CD4-positive, alpha-beta T cell treated with Interleukin-2 at 100 ng/mL for 4 hours (primary cell): Measurements from ENCODE around the gene RGS6.
A peak's percentile ranks its signal among the peaks of the same experiment; 100 is the strongest.
"Not testable (repeated sequence)": the region's sequence is repeated elsewhere in the genome, so short reads cannot be mapped to it uniquely, and the experiment has no call there.

Experiments used
- DNase-seq: peaks from one replicate; pipeline ENCODE4 v3.0.0-alpha.2; 2020; ENCODE audit warnings: low spot score

The RGS6 gene

DNA sequence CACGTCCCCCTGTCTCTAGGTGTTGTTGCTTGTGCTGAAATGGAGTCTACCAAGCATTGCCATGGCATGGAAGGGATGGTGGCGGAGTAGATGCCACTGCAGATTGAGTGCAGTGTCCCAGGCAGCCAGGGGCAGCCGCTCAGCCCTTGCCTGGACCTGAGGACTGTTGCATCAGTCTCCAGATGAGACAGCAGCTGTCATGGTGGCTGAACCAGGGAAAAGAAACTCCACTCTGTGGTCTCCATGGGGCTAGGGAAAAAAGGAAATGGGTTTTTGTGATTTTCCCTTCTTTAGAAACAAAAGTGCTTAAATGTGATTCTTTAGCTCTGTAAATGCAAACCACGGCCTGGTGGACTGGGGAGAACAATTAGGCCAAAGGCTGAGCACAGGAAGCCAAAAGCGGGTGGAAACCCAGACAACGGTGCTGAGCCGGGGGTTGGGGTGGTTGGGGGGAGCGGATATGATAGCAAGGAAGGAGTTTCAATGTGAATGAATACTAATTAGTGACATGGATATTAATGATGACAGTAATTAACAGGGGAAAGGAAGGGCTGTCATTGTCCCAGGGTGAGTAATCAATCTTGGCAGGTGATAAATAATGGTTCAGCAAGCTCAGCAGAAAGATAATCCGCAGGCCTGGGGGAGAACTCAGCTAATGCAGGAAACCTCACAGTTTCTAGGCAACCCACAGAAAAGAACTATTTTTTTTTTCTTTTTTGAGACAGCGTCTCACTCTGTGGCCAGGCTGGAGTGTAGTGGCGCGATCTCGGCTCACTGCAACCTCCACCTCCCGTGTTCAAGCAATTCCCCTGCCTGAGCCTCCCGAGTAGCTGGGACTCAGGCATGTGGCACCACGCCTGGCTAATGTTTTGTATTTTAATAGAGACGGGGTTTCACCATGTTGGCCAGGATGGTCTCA, 519.1 kb downstream of the RGS6 start:
- peak; percentile 64 for DNase-seq

DNA sequence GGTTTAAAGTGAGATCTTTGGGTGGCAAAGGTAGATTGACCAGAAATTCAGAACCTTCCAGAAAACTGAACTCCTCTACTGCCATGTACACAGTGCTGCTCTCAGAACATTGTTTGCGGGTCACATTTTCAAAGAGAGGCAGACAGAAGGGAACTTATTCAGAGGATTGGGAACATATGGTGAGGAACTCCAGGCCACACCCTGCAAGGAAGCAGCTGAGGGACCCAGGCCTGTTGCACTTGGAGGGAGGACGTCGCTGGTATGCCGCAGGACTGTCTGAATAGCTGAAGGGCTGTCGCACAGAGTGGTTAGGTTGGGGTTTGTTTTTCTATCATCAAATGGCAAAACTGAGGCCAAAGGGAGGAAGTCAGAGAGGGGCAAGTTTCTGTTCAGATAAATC, 520.5 kb downstream of the RGS6 start:
- no peak for DNase-seq

- DNase-seq, result no peak
Observed at GRCh38 chr14:72454388-72455160, 522.3 kb downstream of the RGS6 start.

DNA sequence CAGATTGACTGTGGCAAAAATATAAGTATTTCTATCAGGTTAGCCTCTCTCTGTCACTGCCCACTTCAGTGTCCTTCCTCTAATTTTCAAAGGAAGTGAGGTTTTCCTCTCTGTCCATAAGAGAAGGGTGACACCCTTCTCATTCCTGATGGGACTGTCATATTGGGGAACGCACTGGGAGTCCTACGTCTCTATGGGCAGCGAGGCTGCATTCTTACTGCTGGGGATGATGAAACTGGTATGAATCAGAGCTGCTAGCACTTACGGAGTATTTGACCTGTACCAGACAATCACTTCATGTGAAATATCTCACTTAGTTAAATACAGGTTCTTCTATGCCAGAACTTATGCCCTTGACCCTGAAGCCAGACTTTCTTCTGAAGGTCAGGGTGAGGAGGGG, 525.4 kb downstream of the RGS6 start:
- DNase-seq, result no peak

DNA sequence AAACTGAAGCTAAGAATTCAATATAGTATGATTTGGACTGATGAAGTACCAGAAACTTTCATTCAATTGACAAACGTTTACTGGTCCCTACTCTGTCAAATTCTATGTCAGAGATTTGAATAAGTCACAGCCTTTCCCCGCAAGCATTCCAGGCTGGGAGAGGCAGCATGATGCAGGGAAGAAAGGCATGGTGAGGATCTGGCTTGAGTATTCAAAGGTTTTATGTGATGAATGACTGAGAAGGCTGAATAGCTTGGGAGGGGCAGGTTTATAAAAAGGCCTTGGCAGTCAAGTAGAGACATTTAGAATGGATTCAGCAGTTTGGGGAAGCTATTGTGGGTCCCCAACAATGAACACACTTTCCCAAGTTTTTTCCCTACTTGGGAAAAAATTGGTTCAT, 529.8 kb downstream of the RGS6 start:
- no peak for DNase-seq

DNA sequence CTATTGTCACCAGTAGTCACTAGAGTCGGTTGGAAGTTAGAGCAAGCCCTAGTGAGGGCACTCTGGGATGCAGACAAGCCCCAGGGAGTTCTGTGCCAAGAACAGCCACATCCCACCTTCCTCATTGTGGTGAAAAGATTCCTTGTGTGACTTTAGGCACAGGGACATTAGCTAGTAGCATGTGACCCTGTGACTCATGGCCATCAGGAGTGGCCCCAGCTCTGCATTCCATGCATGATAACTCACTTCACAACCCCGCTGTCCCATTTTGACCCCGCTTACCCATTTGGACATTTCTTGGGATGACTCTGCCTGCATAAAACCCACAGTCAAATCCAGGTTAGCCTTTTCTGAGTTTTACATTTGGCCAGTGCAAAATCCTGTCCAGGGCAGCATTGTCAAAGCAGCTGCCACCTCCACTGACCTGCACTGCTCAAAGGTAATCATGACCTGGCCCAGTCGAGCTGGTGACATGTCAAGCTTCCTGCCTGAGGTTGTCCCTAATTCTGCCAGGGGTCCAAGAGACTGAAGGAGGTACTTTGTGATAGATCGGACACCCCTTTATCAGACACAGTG, 531.1 kb downstream of the RGS6 start:
- DNase-seq, result no peak

GRCh38 chr14:72464226-72464625, 532.0 kb downstream of the RGS6 start:
- no peak for DNase-seq

DNA sequence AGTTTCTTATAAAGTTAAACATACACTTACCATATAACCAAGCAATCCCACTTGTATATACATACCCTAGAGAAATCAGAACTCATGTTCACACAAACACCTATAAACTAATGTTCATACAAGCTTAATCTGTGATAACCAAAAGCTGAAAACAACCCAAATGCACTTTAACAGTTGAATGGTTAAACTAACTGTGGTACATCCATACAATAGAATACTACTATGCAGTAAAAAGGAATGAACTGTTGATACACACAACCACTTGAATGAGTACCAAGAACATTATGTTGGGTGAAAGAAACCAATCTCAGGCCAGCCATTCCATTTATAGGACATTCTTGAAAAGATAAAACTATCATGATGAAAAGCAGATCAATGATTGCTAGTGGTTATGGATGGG, 534.1 kb downstream of the RGS6 start:
- DNase-seq, result no peak

DNA sequence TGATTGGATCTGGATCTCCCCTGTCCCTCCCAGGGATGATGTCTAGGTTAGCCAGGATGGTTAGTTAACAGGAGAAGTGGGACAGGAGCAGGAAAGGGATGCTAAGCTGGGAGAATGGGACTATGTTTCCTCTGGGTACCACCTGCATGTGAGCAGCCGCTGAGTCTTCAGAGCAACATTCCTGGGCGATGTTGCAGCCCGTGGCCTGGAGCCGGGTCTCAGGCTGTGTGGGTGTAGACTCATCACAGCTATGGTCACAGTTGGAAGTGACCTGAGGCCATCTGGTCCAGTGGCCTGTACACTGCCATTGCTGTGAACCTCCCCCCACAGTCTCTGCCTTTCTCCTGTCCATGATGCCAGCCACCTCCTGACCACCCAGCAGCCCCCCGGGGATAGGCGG, 539.1 kb downstream of the RGS6 start:
- no peak for DNase-seq

DNA sequence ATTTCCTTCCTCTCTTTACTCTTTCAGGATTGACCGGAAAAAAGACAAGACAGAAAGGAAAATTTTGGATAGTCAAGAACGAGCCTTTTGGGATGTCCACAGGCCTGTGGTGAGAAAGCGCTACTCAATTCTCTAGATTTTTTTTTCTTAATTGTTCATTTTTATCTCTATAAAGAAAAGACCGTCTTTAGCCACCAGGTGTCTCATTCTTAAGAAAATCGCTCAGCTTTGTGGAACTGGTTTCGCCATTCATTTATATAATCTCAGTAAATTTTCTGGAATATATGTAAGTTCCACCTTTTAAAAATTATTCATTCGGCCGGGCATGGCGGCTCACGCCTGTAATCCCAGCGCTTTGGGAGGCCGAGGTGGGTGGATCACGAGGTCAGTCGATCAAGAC, 540.6 kb downstream of the RGS6 start:
- DNase-seq, result no peak

DNA sequence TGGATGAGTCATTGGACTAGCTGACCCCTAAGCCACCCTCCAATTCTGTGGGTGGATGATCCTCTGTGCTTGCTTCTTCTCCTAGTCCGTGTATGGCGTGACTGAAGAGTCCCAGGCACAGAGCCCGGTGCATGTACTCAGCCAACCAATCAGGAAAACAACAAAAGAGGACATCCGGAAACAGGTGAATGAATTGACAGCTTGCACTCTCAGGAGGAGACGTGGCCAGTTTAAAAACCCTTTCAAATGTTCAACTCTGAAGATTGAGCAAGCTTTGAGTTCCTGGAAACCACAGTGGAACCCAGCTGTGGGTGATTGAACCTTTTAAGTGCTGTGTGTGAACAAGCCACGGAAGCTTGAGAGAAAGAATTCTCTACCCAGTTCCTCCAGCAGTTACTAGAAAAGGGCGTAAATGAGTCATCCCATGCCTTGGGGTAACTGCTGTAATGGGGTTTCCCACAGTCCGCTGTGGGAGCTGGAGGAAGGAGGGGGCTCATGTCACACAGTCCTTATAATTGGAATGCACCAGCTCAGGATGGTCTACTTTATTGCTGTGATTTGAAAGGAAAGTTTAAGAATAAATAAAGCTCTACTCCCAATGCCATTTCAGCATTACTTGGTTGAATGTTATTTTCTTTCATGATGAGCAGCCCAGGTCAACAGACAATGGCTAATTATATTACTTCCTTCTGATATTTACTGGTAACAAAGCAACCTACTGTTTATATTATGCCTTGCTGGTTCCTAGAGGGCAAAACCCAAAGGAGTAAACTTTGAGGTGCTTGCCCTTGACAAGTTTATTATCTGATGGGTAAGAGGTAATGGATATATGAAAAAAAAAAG, 544.6 kb downstream of the RGS6 start:
- peak; percentile 82 for DNase-seq

DNA sequence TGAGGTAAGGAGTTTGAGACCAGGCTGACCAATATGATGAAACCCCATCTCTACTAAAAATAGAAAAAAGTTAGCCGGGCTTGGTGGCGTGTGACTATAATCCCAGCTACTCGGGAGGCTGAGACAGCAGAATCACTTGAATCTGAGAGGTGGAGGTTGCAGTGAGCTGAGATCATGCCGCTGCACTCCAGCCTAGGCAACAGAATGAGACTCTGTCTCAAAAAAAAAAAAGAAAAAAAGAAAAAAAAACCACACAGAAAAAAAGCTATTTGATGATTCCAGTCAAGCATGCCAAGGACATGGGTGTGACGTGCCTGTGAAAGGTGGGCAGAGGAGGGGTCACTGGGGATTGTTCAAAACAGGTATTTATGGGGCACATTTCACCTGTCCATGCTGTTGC, 545.3 kb downstream of the RGS6 start:
- DNase-seq, result not testable (repeated sequence)

GRCh38 chr14:72478471-72478893, 546.3 kb downstream of the RGS6 start:
- no peak for DNase-seq

- DNase-seq, result no peak
Observed at GRCh38 chr14:72479461-72479931, 547.3 kb downstream of the RGS6 start.

- DNase-seq, result no peak
Observed at GRCh38 chr14:72480464-72481243, 548.4 kb downstream of the RGS6 start.

GRCh38 chr14:72483311-72483710, 551.1 kb downstream of the RGS6 start:
- DNase-seq, result no peak

DNA sequence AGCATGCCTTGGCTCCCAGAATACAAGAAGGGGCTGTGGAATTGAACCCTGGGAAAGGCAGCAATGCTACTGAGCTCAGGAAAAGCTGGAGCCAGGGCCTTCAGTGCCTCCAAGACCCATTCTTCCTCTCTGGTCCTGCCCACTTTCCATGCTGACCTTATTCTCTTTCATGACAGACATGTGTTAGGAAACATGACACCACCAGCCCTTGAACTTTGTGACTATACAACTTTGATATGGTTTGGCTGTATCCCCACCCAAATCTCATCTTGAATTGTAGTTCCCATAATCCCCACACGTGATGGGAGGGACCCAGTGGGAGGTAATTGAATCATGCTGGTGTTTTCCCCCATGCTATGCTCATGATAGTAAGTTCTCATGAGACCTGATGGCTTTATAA, 553.5 kb downstream of the RGS6 start:
- no peak for DNase-seq

- DNase-seq, result no peak
Observed at GRCh38 chr14:72488514-72488913, 556.3 kb downstream of the RGS6 start.

- no peak for DNase-seq
Observed at GRCh38 chr14:72492196-72492595, 560.0 kb downstream of the RGS6 start.

GRCh38 chr14:72495668-72496067, 563.4 kb downstream of the RGS6 start:
- DNase-seq, result no peak

GRCh38 chr14:72498646-72499045, 566.4 kb downstream of the RGS6 start:
- DNase-seq, result no peak
